Suprapubic skin (tissue), 4 donors: ENCODE measurements around the gene PLEKHO1.

ENCODE experiments used
- EP300 ChIP-seq: sonication (generic); formaldehyde crosslinking; IDR thresholded peaks from one replicate; pipeline ENCODE4 v1.6.1; 2017; ENCODE audit warnings: antibody characterized with exemption
- POLR2A ChIP-seq, 2 donors: fragments of 450-650 bp; IDR thresholded peaks; one replicate each; pipeline ENCODE4 v1.6.1; 2017; ENCODE audit warnings: antibody characterized with exemption in 2 of 2, mild to moderate bottlenecking in 2 of 2, moderate library complexity in 2 of 2
- POLR2AphosphoS5 ChIP-seq, 3 donors: sonication (generic); formaldehyde crosslinking; IDR thresholded peaks; one replicate each; pipeline ENCODE4 v1.6.1; 2017; ENCODE audit warnings: antibody characterized with exemption in 3 of 3
- TF ChIP-seq, protein P1 (sequence below), 2 donors: fragments of 200-600 bp in 1 of 2; fragments of 450-650 bp in 1 of 2; sonication (generic) in 1 of 2; IDR thresholded peaks; one replicate each; pipeline ENCODE4 v1.5.1; 2016 to 2019; ENCODE audit warnings: antibody characterized with exemption in 2 of 2, mild to moderate bottlenecking in 1 of 2, moderate library complexity in 1 of 2

- TF ChIP-seq, protein P1, sequence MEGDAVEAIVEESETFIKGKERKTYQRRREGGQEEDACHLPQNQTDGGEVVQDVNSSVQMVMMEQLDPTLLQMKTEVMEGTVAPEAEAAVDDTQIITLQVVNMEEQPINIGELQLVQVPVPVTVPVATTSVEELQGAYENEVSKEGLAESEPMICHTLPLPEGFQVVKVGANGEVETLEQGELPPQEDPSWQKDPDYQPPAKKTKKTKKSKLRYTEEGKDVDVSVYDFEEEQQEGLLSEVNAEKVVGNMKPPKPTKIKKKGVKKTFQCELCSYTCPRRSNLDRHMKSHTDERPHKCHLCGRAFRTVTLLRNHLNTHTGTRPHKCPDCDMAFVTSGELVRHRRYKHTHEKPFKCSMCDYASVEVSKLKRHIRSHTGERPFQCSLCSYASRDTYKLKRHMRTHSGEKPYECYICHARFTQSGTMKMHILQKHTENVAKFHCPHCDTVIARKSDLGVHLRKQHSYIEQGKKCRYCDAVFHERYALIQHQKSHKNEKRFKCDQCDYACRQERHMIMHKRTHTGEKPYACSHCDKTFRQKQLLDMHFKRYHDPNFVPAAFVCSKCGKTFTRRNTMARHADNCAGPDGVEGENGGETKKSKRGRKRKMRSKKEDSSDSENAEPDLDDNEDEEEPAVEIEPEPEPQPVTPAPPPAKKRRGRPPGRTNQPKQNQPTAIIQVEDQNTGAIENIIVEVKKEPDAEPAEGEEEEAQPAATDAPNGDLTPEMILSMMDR (IDR thresholded peaks at IDR 0.05): no peak
- TF ChIP-seq POLR2A (IDR thresholded peaks at IDR 0.05): no peak
- TF ChIP-seq POLR2AphosphoS5 (IDR thresholded peaks at IDR 0.05): no peak
- TF ChIP-seq EP300: no peak
Measured at GRCh38 chr1:150150133-150151021, 661 bp downstream of the PLEKHO1 start.
